H1 (cell line): Measurements from ENCODE around the gene OSBP2. TPM values are rescaled to one million over a fixed set of nuclear protein-coding genes. Genes with fewer than 3 reads are reported as not detected.

Experiments used
- EZH2 ChIP-seq: fragments of 200-600 bp; sonication (generic); IDR thresholded peaks from 2 replicates; pipeline ENCODE4 v1.7.1; 2012; ENCODE audit warnings: low read depth, mild to moderate bottlenecking, moderate library complexity, low read length, inconsistent platforms; ENCODE audit not compliant: severe bottlenecking
- polyA plus RNA-seq, 7 experiments: library from polyadenylated mRNA; depleted of rRNA in 3 of 7; stranded (reverse) in 5 of 7; unstranded in 2 of 7; fragments of >200 nt in 5 of 7; fragments of 200-250 nt in 2 of 7; gene quantifications; 1 replicate in 5 of 7; 2 replicates in 1 of 7; 4 replicates in 1 of 7; pipeline versions ENCODE4 v1.2.1 to v1.2.3, GENCODE V29; 2011 to 2013; ENCODE audit warnings: missing spikeins in 2 of 7, mixed read lengths in 2 of 7
- total RNA-seq: library from RNA; stranded (reverse); fragmentation: NEBNext Ultra II Directional; extraction: Animal tissue kit (Norgen Biotek cat#: 25700); gene quantifications from 2 replicates; pipeline ENCODE4 v1.2.1, GENCODE V29; 2021
- TF ChIP-seq, protein P1 (sequence below): IDR thresholded peaks from 2 replicates; pipeline ENCODE4 v1.6.1; 2012; ENCODE audit warnings: inconsistent platforms

Gene OSBP2
- total and polyA plus RNA-seq, 2 of the 8 experiments (the other 6 are each of a cell fraction or from before 2014, with no cell fraction given): 3.4 to 3.7 TPM

DNA sequence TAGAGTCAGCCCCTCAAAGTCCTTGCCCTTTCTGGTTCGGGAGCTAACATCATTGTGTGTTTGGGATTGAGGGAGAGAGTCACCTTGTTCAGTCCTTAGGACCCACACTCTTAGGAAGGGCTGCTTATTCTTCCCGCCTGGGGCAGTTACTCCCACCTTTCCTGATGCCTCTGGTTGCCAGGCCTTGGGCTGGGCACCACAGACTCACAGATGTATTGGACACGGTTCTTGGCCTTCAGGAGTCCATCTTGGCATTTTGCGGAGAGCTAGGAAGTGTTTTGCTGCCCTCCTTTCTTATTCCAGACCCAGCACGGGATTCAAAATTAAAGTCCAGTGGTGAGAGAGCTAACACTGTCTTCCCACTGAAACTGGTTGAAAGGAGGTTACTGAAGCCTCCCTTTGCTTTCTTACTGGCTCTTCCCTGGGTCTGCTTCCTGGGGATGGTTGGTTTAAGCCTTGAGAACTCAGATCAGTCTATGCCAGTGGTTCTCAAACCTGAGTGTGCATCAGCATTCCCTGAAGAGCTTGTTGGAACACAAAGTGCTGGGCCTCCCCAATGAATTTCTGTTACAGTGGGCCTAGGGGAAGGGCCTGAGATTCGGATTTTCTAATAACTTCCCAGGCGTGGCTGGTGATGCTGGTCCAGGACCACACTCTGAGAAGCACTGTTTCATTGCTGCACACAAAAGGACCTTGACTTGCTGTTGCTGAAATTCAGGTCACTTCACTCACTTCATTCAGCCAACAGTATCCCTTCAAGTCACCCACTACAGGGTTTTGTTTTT, 1.4 kb downstream of the OSBP2 start (continued):
- TF ChIP-seq, protein P1, sequence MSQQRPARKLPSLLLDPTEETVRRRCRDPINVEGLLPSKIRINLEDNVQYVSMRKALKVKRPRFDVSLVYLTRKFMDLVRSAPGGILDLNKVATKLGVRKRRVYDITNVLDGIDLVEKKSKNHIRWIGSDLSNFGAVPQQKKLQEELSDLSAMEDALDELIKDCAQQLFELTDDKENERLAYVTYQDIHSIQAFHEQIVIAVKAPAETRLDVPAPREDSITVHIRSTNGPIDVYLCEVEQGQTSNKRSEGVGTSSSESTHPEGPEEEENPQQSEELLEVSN: no peak
- TF ChIP-seq EZH2: no peak
